ENCODE results near the gene FGFR2. TPM values are rescaled to one million over a fixed set of nuclear protein-coding genes. Genes with fewer than 3 reads are reported as not detected.
"Not testable (repeated sequence)": the region's sequence is repeated elsewhere in the genome, so short reads cannot be mapped to it uniquely, and the experiment has no call there.

FGFR2 gene
- total RNA-seq, 1 donor from 2014 or later = 0.19 TPM

DNA sequence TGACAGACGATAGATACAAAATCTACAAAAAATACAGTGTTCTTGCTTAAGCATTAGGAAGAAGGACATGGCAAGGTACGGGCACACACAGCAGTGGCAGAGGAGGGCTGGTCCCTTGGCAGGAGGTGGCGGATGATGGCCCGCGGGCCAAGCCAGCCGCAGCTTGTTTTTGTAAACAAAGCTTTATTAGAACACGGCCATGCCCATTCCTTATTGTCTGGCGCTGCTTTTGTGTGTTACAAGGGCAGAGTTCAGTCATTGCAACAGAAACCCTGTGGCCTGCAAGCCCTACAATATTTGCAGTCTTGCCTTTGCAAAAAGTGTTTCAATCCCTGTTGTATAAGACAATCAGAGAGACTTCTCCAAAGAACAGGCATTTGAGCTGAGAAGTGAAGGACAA, 30.7 kb downstream of the FGFR2 start:
- intact Hi-C loops (cut with DNase I) = no loop called here

DNA sequence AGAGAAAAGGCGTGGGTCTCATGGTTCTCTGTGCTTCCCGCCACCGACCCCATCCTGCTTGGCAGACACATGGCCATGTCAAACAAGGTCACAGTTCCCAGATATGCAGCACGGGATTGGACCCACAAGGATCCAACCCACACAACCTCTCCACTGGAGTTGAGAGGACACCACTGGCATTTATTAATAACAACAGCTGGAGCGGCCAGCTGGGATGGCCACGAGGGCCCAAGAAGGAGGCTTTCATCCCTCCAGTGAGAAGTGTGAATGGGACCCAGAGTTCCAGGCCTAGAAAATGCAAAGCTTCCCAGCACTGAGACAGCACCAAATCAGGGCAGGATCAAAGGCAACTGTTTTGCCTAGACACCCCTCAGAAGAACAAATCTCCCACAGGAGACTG, 31.5 kb downstream of the FGFR2 start:
- intact Hi-C loops (cut with DNase I) = no loop called here
- DNase-seq (ENCODE audit: low spot score) = no peak

More for the DNA sequence above, 30.7 kb downstream of the FGFR2 start:
- no peak for DNase-seq (ENCODE audit: low spot score)

DNA sequence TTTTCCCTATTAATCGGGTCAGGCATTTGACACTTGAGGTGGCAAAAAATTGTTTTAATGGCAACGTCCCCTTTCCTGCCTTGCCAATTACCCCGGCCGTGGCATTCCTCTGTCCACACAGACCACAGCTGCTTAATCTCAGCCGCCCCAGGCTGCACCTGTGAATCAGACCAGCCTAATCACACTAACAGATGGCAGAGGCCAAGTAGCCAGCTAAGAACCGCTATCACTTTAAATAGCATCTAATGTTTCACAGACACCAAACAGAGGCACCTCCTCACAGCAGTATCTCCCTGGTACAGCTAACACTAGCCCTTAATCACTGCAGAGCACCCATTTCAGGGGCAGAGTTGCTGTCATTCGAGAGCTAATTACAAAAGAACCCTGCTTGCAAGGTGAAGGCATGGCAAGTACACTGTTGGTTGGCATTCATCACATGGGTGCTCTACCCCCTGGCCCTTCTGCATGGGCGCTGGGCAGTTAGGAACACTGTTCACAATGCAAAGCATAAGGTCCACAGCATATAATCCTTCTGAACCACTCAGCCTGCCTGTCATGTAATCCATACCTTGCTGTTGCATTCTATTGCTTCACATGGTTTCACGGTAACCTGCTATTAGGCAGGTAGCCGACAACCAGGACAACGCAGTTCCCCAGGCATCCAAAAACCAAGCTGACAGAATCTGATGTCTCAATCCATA, 38.8 kb downstream of the FGFR2 start:
- DNase-seq (ENCODE audit: low spot score) = no peak
- intact Hi-C loops (cut with DNase I) = no loop called here

DNA sequence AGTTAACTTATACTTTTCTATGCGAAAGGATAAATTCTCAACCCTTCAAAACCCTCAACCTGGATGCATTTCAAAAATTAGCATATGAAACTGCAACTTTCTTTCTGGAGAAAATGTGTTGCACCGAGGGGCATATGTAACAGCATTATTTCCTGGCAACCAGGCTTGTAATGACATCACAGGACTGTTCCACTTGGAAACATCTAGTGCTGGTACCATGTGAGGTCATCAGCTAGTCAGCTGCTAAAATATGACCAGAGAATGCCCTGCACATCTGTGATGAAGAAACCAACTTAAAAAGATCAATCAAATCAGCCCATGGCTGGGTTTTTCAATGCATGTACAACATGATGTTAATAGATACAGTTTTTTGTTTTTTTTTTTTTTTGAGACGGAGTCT, 40.0 kb downstream of the FGFR2 start:
- no peak for DNase-seq (ENCODE audit: low spot score)
- intact Hi-C loops (cut with DNase I) = no loop called here

DNA sequence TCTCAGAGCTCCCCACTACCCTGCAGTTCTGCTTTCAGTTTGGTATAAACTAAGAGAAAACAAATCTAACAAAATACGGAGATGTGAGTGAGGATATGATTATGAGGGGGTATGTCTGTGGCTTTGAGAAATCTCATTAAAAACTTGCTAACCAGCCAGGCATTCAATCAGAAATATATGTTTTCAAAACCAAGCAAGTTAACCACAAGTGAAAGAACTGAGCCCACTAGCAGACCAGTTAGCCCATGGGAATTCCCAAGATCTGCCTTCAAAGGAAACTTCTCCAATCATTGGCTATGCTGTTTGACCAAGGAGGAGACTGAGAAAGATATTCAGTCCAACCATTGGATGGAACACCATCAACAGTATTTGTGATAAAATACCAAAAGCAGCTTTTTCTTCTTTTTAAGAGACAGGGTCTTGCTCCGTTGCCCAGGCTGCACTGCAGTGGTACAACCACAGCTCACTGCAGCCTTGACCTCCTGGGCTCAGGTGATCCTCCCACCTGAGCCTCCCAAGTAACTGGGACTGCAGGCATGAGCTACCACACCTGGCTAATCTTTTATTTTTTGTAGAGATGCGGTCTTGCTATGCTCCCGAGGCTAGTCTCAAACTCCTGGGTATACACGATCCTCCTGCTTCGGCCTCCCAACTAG, 41.2 kb downstream of the FGFR2 start:
- no peak for DNase-seq (ENCODE audit: low spot score)
- intact Hi-C loops (cut with DNase I) = no loop called here

DNA sequence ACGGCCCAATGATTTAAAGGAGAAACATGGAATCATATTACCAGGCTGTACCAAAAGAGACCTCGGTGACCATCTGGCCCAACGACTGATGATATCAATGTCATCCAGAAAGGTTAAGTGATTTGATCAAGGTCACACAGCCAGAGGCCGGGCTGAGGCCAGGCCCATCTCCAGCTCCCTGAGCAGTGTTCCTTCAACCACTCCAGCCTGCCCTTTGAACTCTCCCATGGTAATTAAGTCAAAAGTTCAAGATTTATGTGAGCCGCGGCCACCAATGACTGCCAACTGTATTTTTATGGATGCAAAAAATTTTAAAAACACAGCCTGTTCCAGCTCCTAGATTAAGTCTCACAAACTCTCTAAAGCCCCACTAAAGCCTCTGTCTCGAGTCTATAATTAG, 41.8 kb downstream of the FGFR2 start:
- DNase-seq (ENCODE audit: low spot score) = no peak
- intact Hi-C loops (cut with DNase I) = no loop called here

DNA sequence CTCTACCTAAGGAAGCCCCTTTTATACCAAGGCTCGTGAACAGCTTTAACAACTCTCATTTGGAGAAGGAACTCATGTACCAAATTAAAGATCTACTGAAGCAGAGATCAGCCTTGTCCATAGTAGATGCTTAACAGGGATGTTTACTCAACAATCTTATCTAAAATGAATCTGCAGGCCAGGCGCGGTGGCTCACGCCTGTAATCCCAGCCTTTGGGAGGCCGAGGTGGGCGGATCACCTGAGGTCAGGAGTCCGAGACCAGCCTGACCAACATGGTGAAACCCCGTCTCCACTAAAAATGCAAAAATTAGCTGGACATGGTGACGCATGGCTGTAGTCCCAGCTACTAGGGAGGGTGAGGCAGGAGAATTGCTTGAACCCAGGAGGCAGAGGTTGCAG, 43.3 kb downstream of the FGFR2 start:
- DNase-seq (ENCODE audit: low spot score); intact Hi-C loops (cut with DNase I): not testable (repeated sequence)

DNA sequence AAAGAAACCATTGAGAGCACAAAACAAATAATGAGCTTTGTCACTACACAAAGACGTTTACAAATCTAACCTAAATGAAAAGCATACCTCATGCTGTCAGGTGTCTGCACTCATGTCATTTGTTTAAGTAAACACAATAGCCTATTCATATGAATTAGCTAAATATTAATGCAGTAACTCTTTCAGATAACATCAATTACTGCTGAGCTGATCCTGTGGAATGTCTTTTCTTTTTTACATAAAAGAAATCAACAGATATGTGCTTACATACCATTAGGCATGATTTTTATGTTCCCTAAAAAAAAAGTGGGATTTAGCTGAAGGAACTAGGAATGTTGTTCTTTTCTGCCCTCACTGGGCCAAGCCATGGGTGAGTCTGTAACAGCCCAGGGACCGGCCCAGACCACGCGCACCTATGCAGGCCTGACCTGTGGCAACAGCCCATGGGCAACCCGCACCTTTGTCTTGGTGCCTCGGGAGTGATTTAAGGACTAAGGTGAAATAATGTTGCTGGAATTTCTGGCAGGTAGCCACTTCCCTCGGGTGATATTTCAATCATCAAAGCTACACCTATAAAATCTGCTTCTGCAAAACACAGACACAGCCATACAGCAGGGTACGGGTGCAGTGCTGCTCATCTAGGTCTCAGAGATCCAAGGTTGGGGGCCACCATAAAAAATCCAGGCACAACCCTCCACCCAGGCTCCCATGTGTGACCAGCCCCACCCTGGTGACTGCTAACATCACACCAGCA, 44.6 kb downstream of the FGFR2 start:
- peak; percentile 36 for DNase-seq (ENCODE audit: low spot score)
- intact Hi-C loops (cut with DNase I) = no loop called here

DNA sequence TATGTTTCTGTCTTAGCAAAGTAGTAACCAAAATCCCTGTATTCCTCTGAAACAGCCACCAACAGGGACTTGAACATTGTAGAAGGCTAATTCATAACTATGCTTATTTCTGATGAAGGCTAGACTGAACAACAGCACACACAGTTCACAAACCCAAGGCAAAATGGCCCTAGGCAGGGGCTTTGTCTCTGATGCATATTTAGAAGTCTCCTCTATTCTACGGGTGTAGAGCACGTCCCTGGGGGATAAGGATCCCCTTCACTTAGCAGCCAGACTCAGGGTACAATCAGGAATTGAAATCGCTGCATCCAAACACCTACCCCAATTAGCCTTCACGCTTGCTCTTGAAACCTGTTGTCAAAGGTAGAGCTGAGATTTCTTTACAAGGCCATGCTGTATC, 45.5 kb downstream of the FGFR2 start:
- intact Hi-C loops (cut with DNase I) = no loop called here
- no peak for DNase-seq (ENCODE audit: low spot score)

DNA sequence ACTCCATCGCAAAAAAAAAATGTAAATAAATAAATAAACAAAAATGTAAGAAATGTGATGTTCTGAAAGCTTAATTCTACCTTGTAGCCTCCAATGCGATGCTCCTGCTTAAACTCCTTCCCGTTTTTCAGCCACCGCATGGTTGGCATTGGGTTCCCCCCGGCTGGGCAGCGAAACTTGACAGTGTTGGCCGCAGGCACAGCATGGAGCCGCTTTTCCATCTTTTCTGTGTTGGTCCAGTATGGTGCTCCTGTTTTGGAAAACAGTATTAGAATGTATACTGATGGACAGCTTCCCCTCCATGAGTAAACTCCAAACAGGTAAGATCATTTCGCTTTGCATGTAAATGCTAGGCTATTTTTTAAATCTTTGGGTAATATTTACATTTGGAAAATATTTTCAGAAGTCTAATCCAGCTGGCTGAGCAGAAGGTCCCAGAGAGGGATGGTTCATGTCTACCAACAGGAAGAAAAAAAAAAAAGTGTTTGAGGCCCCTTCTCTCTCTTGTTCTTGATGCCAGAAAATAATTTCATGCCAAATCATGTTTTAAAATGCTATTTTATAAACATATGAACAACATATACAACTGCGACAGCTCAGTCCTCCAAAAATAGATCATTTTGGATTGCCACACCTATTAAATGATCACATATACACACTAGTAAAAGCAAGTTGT, 46.9 kb downstream of the FGFR2 start:
- intact Hi-C loops (cut with DNase I) = no loop called here
- DNase-seq (ENCODE audit: low spot score) = no peak

DNA sequence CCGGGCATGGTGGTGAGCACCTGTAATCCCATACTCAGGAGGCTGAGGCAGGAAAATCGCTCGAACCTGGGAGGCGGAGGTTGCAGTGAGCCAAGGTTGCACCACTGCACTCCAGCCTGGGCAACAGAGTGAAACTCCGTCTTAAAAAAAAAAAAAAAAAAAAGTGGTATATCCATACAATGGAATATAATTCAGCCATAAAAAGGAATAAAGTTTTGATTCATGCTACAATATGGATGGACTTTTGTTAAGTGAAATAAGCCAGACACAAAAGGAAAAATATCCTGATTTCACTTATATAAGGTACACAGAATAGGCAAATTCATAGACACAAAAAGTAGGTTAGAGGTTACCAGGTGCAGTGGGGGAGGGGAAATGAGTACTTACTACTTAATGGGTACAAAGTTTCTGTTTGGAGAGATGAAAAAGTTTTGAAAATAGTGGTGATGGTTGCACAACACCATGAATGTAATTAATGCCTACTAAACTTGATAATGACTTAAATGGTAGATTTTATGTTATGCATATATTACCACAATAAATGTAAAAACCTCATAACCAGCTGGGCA, 53.9 kb downstream of the FGFR2 start:
- DNase-seq (ENCODE audit: low spot score) = no peak
- intact Hi-C loops (cut with DNase I) = no loop called here

DNA sequence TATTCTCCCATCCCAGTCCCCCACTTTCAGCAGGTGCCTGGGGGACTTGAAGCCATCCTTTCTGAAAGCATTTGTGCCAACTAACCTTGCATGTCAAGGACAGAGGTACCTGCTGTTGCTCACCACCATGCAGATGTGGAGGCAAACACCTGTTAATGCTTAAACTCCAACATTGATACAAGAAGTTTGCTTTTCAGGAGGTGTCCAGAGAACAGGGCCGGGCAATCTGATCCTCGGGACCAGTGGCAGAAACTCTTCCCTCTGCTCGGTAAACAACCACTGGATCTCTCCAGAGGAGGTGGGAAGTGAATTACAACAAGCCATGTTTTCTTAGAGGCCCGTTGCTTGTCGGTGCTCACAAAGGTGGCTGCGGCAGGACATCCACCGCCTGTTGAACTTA, 54.7 kb downstream of the FGFR2 start:
- intact Hi-C loops (cut with DNase I) = no loop called here
- DNase-seq (ENCODE audit: low spot score) = no peak

DNA sequence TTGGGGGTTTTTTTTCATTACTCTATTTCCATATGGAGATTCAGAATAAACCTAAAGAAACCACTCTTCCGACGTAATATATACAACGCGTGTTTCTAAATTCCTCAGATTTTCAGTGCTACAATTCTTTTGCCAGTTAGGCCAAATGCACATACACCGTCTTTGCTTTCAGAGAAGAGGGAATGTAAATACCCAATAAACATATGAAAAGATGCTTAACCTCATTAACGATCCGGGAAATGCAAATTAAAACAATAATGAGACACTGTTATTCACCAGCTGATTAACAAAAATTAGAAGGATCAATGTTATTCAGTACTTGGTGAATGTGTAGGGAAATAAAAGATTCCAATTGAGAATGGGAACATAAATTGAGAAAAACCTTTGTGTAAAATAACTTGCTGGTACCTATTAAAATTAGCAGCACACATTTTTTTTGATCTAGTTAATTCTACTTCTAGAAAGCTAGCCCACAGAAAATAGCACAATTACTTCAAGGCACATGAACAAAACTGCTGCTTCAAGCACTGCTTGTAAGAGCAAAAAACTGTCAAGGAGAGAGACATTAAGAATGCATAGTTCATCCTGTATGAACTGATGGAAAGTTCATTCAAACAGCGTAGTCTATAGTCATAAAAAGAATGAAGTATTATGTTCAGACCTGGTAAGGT, 56.7 kb downstream of the FGFR2 start:
- DNase-seq (ENCODE audit: low spot score) = no peak
- intact Hi-C loops (cut with DNase I) = no loop called here

DNA sequence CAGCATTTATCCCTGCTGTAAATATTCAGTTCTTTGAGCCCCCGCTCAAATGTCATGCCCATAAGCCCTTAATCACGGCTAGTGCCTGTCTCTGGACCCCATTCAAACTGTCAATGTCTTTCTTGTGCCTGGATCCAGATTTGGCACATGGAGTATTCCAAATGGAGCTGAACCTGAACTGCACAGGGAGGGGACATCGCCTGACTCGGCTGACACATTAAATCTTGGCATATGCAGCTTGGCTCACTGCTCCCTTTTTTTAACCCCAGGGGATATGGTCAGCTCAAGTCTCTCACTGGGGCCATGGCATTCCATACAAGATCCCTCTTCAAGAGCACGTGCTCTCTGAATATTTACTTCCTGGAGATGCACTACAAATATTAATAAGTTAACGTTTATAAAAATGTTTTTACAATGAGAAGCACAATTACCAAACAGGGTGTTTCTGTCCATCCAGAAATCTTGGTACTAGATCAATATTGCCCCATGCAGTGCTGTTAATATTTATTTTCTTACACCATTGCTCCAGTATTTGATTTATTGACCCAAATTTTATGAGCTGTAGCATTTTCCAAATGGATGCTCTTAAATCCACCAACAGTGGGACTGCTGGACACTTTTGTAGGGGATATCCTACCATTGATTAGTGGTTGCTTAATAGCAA, 57.4 kb downstream of the FGFR2 start:
- DNase-seq (ENCODE audit: low spot score) = no peak
- intact Hi-C loops (cut with DNase I) = no loop called here

DNA sequence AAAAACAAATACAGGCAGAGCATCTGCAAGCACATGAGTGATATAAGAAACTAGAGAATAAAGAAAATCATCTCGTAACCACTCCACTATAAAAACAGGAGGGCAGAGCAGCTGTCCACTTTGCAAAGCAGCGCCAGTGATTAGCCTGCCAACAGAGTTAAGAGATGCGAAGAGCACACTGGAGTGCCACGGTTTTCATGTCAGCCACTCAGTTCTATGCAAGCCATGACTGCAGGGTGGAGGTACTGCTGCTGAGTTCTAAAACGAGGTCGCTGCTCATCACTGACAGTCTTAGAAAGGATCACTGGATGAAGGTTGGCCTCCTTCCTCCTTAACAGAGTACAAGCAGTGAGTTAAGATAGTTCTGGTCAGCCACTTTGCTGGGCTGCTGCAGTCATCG, 58.5 kb downstream of the FGFR2 start:
- DNase-seq (ENCODE audit: low spot score) = peak; percentile 54
- intact Hi-C loops (cut with DNase I) = no loop called here

DNA sequence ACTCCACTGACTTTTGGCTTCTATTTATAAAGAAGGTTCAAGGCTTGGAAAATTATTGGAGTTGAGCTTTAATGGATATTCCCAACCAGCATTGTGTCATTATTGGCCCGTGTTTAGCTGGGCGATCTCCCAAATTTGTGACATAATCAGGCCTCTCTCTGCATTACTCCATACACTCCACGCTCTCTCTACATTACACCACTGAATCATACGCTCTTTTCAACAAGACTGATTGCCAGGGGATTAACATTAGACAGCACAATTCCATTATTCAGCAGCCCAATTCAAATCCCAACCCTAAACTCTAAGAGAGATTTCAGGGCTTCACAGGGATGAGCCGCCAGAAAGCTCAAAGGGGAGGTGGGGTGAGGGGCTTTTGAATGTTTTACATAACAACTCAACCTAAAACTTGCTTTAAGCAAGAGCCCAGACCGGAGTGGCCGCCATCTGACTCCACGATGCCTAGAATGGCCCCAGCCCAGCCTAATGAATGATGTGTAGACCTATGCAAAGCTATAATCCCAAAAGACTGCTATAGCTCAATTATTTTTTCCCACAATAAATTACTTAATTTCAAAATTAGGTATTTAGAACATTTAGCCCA, 61.8 kb downstream of the FGFR2 start:
- intact Hi-C loops (cut with DNase I) = no loop called here
- no peak for DNase-seq (ENCODE audit: low spot score)

DNA sequence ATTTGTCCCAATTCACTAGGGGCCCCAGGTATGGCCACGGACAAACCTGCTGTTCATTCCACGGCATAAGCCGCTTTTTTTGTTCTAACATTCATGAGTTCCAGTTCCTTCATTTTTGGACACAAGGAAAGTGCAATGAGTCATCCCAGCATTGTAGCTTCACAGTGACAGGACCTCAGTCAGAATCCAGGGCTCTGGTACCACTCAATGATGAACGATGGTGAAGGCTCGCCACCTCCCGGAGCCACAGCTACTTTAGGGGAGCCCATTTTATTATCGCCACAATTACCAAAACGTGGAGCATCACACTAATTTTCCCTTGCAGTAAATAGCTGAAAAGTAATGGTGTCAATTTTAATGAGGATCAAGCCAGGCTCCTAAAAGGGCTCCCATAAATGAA, 62.9 kb downstream of the FGFR2 start:
- no peak for DNase-seq (ENCODE audit: low spot score)
- intact Hi-C loops (cut with DNase I) = no loop called here

DNA sequence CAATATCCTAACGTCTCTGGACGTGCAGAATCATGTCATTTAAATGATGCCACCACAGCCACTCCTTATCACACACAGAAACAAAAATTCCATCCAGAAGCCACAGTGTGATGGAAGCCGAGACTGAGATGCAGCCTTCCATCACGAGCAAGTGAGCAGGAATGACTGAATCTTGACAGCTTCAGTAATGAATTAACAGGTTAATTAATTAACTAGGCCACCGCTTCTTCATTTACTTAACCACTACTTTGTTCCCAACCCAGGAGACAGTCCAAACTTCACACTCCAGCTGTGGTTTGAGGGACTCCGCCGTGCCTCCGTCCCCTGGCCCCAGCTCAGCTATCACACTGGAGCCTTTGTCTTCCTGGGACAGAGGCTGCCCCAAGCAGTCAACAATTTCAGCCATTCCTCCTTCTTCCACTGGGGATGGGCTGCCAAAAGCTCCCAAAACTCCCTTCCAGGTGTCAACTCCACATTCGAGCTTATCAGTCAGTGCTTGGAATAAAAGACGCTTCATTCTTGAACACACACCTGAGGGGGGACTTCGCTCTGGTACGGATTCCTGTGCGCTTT, 65.9 kb downstream of the FGFR2 start:
- DNase-seq (ENCODE audit: low spot score) = no peak
- intact Hi-C loops (cut with DNase I) = no loop called here
